ENCODE measurements around the gene APOA1.

Gene APOA1

GRCh38 chr11:116866804-116867455 lies 29.5 kb upstream of the APOA1 start:
- no peak overlapping the region for H3K27ac Mint-ChIP-seq
- no peaks in the 10 kb centered on the region for H3K4me1 Mint-ChIP-seq
- DNase-seq (ENCODE audit: low spot score in 2 of 2) (no peak), ATAC-seq (ENCODE audit: low read depth) (no peak)
- H3K36me3 Mint-ChIP-seq = peaks cover 51% of the 10 kb centered on the region
- H3K4me3 Mint-ChIP-seq = no peak overlapping the region
- H3K9me3 Mint-ChIP-seq = no peaks in the 10 kb centered on the region
- no peaks in the 10 kb centered on the region for H3K27me3 Mint-ChIP-seq

GRCh38 chr11:116865696-116866095 lies 28.3 kb upstream of the APOA1 start:
- no peaks in the 10 kb centered on the region for H3K9me3 Mint-ChIP-seq
- H3K4me1 Mint-ChIP-seq = no peaks in the 10 kb centered on the region
- ATAC-seq (ENCODE audit: low read depth) (no peak), DNase-seq (ENCODE audit: low spot score in 2 of 2) (no peak)
- no peaks in the 10 kb centered on the region for H3K27me3 Mint-ChIP-seq
- peaks cover 52% of the 10 kb centered on the region for H3K36me3 Mint-ChIP-seq
- H3K4me3 Mint-ChIP-seq = no peak overlapping the region
- H3K27ac Mint-ChIP-seq = peak overlapping the region; percentile 18

- H3K36me3 Mint-ChIP-seq = peaks cover 46% of the 10 kb centered on the region
- no peaks in the 10 kb centered on the region for H3K4me1 Mint-ChIP-seq
- no peaks in the 10 kb centered on the region for H3K27me3 Mint-ChIP-seq
- DNase-seq (ENCODE audit: low spot score in 2 of 2) (no peak), ATAC-seq (ENCODE audit: low read depth) (no peak)
- no peak overlapping the region for H3K27ac Mint-ChIP-seq
- no peaks in the 10 kb centered on the region for H3K9me3 Mint-ChIP-seq
- H3K4me3 Mint-ChIP-seq = no peak overlapping the region
Observed at GRCh38 chr11:116864531-116864930, 27.1 kb upstream of the APOA1 start.

GRCh38 chr11:116862951-116863350 lies 25.5 kb upstream of the APOA1 start:
- H3K9me3 Mint-ChIP-seq = no peaks in the 10 kb centered on the region
- H3K27me3 Mint-ChIP-seq = no peaks in the 10 kb centered on the region
- H3K27ac Mint-ChIP-seq = no peak overlapping the region
- ATAC-seq (ENCODE audit: low read depth) = no peak
- no peak overlapping the region for H3K4me3 Mint-ChIP-seq
- no peak for DNase-seq (ENCODE audit: low spot score in 2 of 2)
- H3K4me1 Mint-ChIP-seq = no peaks in the 10 kb centered on the region
- H3K36me3 Mint-ChIP-seq = peaks cover 50% of the 10 kb centered on the region

GRCh38 chr11:116862185-116862584 lies 24.8 kb upstream of the APOA1 start:
- no peaks in the 10 kb centered on the region for H3K27me3 Mint-ChIP-seq
- no peaks in the 10 kb centered on the region for H3K9me3 Mint-ChIP-seq
- ATAC-seq (ENCODE audit: low read depth) = no peak
- peaks cover 47% of the 10 kb centered on the region for H3K36me3 Mint-ChIP-seq
- H3K4me3 Mint-ChIP-seq = no peak overlapping the region
- no peak for DNase-seq (ENCODE audit: low spot score in 2 of 2)
- H3K27ac Mint-ChIP-seq = no peak overlapping the region
- no peaks in the 10 kb centered on the region for H3K4me1 Mint-ChIP-seq

- Mint-ChIP-seq H3K27me3 (no peaks in the 10 kb centered on the region), H3K4me3 (no peak overlapping the region), H3K36me3 (peaks cover 48% of the 10 kb centered on the region), H3K4me1 (no peaks in the 10 kb centered on the region), H3K9me3 (no peaks in the 10 kb centered on the region), H3K27ac (no peak overlapping the region)
- DNase-seq (ENCODE audit: low spot score in 2 of 2) (no peak), ATAC-seq (ENCODE audit: low read depth) (no peak)
Observed at GRCh38 chr11:116861539-116861938, 24.1 kb upstream of the APOA1 start.

GRCh38 chr11:116860303-116860702 lies 22.9 kb upstream of the APOA1 start:
- H3K4me1 Mint-ChIP-seq = peaks cover 4% of the 10 kb centered on the region
- H3K27ac Mint-ChIP-seq = no peak overlapping the region
- peaks cover 47% of the 10 kb centered on the region for H3K36me3 Mint-ChIP-seq
- no peaks in the 10 kb centered on the region for H3K27me3 Mint-ChIP-seq
- no peak overlapping the region for H3K4me3 Mint-ChIP-seq
- H3K9me3 Mint-ChIP-seq = no peaks in the 10 kb centered on the region
- DNase-seq (ENCODE audit: low spot score in 2 of 2) = no peak
- ATAC-seq (ENCODE audit: low read depth) = no peak

- Mint-ChIP-seq H3K27ac (no peak overlapping the region), H3K36me3 (peaks cover 46% of the 10 kb centered on the region), H3K4me1 (peaks cover 9% of the 10 kb centered on the region), H3K4me3 (no peak overlapping the region), H3K27me3 (no peaks in the 10 kb centered on the region), H3K9me3 (no peaks in the 10 kb centered on the region)
- ATAC-seq (ENCODE audit: low read depth) (no peak), DNase-seq (ENCODE audit: low spot score in 2 of 2) (no peak)
Observed at GRCh38 chr11:116859175-116859574, 21.8 kb upstream of the APOA1 start.

- no peaks in the 10 kb centered on the region for H3K27me3 Mint-ChIP-seq
- no peak overlapping the region for H3K4me3 Mint-ChIP-seq
- H3K27ac Mint-ChIP-seq = no peak overlapping the region
- ATAC-seq (ENCODE audit: low read depth) = no peak
- H3K9me3 Mint-ChIP-seq = no peaks in the 10 kb centered on the region
- H3K36me3 Mint-ChIP-seq = peaks cover 41% of the 10 kb centered on the region
- H3K4me1 Mint-ChIP-seq = peaks cover 20% of the 10 kb centered on the region
- no peak for DNase-seq (ENCODE audit: low spot score in 2 of 2)
Observed at GRCh38 chr11:116857936-116858335, 20.5 kb upstream of the APOA1 start.

GRCh38 chr11:116857316-116857715 lies 19.9 kb upstream of the APOA1 start:
- peaks cover 42% of the 10 kb centered on the region for H3K36me3 Mint-ChIP-seq
- ATAC-seq (ENCODE audit: low read depth) = no peak
- no peak overlapping the region for H3K4me3 Mint-ChIP-seq
- no peaks in the 10 kb centered on the region for H3K9me3 Mint-ChIP-seq
- peaks cover 26% of the 10 kb centered on the region for H3K4me1 Mint-ChIP-seq
- DNase-seq (ENCODE audit: low spot score in 2 of 2) = no peak
- H3K27me3 Mint-ChIP-seq = no peaks in the 10 kb centered on the region
- no peak overlapping the region for H3K27ac Mint-ChIP-seq

- peaks cover 35% of the 10 kb centered on the region for H3K4me1 Mint-ChIP-seq
- ATAC-seq (ENCODE audit: low read depth) = no peak
- H3K4me3 Mint-ChIP-seq = no peak overlapping the region
- no peaks in the 10 kb centered on the region for H3K9me3 Mint-ChIP-seq
- DNase-seq (ENCODE audit: low spot score in 2 of 2) = no peak
- H3K27ac Mint-ChIP-seq = no peak overlapping the region
- peaks cover 38% of the 10 kb centered on the region for H3K36me3 Mint-ChIP-seq
- no peaks in the 10 kb centered on the region for H3K27me3 Mint-ChIP-seq
Observed at GRCh38 chr11:116856423-116856822, 19.0 kb upstream of the APOA1 start.

GRCh38 chr11:116855413-116855812 lies 18.0 kb upstream of the APOA1 start:
- DNase-seq (ENCODE audit: low spot score in 2 of 2) (no peak), ATAC-seq (ENCODE audit: low read depth) (no peak)
- Mint-ChIP-seq H3K4me3 (no peak overlapping the region), H3K27ac (no peak overlapping the region), H3K4me1 (peaks cover 38% of the 10 kb centered on the region), H3K27me3 (no peaks in the 10 kb centered on the region), H3K9me3 (no peaks in the 10 kb centered on the region), H3K36me3 (peaks cover 31% of the 10 kb centered on the region)

GRCh38 chr11:116853461-116854073 lies 16.1 kb upstream of the APOA1 start:
- Mint-ChIP-seq H3K27me3 (no peaks in the 10 kb centered on the region), H3K4me3 (peak overlapping the region; percentile 1), H3K9me3 (no peaks in the 10 kb centered on the region), H3K4me1 (peaks cover 45% of the 10 kb centered on the region), H3K27ac (no peak overlapping the region), H3K36me3 (peaks cover 32% of the 10 kb centered on the region)
- peak in 1 of 2 donors; percentile 42 for DNase-seq (ENCODE audit: low spot score in 2 of 2)
- peak; percentile 99 for ATAC-seq (ENCODE audit: low read depth)

- Mint-ChIP-seq H3K9me3 (no peaks in the 10 kb centered on the region), H3K36me3 (peaks cover 25% of the 10 kb centered on the region), H3K27me3 (no peaks in the 10 kb centered on the region), H3K27ac (no peak overlapping the region), H3K4me3 (no peak overlapping the region), H3K4me1 (peaks cover 45% of the 10 kb centered on the region)
- ATAC-seq (ENCODE audit: low read depth) (no peak), DNase-seq (ENCODE audit: low spot score in 2 of 2) (no peak)
Observed at GRCh38 chr11:116852261-116853031, 15.0 kb upstream of the APOA1 start.
